ENCODE data around the gene TSPAN9.

DNA sequence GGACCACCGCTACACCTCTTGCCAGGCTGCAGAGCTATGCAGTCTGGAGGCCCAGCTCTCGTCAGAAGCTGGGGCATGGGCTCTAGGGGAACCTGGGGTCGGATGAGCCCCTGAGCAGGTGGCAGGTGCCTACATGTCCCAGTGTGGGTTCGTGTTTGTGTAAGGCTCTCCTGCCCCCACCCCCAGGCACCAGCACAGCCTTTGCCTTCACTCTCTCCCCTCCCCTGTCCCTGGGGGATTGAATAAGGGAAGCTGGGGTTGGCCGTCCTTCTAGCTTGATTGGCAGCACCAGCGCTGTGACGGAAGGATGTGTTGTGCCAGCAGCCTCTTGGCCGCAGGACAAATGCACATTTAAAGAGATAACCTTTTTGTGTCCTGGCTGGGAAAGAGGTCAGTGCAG lies 34.8 kb upstream of the TSPAN9 start:
- TF ChIP-seq, protein P1, sequence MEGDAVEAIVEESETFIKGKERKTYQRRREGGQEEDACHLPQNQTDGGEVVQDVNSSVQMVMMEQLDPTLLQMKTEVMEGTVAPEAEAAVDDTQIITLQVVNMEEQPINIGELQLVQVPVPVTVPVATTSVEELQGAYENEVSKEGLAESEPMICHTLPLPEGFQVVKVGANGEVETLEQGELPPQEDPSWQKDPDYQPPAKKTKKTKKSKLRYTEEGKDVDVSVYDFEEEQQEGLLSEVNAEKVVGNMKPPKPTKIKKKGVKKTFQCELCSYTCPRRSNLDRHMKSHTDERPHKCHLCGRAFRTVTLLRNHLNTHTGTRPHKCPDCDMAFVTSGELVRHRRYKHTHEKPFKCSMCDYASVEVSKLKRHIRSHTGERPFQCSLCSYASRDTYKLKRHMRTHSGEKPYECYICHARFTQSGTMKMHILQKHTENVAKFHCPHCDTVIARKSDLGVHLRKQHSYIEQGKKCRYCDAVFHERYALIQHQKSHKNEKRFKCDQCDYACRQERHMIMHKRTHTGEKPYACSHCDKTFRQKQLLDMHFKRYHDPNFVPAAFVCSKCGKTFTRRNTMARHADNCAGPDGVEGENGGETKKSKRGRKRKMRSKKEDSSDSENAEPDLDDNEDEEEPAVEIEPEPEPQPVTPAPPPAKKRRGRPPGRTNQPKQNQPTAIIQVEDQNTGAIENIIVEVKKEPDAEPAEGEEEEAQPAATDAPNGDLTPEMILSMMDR (IDR thresholded peaks at IDR 0.05) = no peak
- no peak for TF ChIP-seq POLR2A (IDR thresholded peaks at IDR 0.05)

Data from body of pancreas (tissue), 4 donors.